Measurements from ENCODE around the gene CELF6.
A peak's percentile ranks its signal among the peaks of the same experiment; 100 is the strongest.

Gene CELF6

GRCh38 chr15:72313448-72313840 lies 6.5 kb downstream of the CELF6 start:
- Histone ChIP-seq H3K79me2 (ENCODE audit: insufficient read depth, low read length) (no peaks in the 10 kb centered on the region), H3K9ac (ENCODE audit: low read depth, low read length, poor library complexity, severe bottlenecking) (no peak overlapping the region), H3K9me2 (replicated peaks; ENCODE audit: low read depth, low read length) (no peaks in the 10 kb centered on the region), H3K4me3 (ENCODE audit: low read length, poor library complexity, severe bottlenecking) (no peak overlapping the region), H2AFZ (ENCODE audit: low read length) (no peak overlapping the region), H3K4me2 (ENCODE audit: low read depth, low read length, poor library complexity, severe bottlenecking) (no peak overlapping the region), H3K4me1 (ENCODE audit: insufficient read depth, low read length, poor library complexity, severe bottlenecking) (no peaks in the 10 kb centered on the region), H3K36me3 (ENCODE audit: insufficient read depth, low read length) (no peaks in the 10 kb centered on the region), H3K27me3 (ENCODE audit: insufficient read depth, low read length, poor library complexity, severe bottlenecking) (no peaks in the 10 kb centered on the region), H3K9me3 (ENCODE audit: insufficient read depth, low read depth, low read length) (no peaks in the 10 kb centered on the region), H4K20me1 (ENCODE audit: insufficient read depth, low read length, poor library complexity, severe bottlenecking) (no peaks in the 10 kb centered on the region), H3F3A (ENCODE audit: low read depth) (no peaks in the 10 kb centered on the region)
- TF ChIP-seq EZH2phosphoT487 (IDR thresholded peaks at IDR 0.05; ENCODE audit: borderline replicate concordance): no peak

DNA sequence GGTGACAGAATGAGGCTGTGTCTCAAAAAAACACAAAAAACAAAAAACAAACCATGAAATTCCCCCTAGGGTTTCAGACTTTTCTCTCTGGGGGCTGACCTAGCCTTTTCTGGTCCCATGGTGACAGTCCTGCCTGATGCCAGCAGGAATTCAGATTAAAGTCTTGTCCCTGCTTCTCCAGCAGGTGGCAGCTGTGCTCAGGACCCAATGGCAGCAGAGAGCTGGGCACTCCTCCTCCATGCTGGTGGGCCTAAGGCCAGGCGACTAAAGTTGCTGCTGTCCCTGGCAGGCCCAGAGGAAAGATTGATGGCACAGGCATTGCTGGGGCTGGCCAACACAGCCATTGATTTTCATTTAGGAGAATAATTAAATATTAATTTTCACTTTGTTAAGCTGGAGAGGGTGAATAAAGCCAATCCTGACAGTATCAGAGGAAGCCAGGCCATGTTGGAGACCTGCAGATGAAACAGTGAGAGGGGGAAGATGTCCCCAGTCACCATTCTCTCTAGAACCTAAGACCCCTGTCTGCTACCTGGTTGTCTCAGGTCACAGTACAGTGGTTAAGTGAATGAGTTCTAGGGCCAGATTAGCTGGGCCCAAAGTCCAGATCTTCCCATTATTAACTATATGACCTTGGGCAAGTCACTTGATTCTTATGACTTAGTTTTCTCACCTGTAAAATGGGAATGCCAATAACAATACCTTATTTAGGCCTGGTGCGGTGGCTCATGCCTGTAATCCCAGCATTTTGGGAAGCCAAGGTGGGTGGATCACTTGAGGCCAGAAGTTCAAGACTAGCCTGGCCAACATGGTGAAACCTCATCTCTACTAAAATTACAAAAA lies 7.1 kb downstream of the CELF6 start:
- Histone ChIP-seq H3K27me3 (ENCODE audit: insufficient read depth, low read length, poor library complexity, severe bottlenecking) (no peaks in the 10 kb centered on the region), H3F3A (ENCODE audit: low read depth) (no peaks in the 10 kb centered on the region), H3K79me2 (ENCODE audit: insufficient read depth, low read length) (no peaks in the 10 kb centered on the region), H4K20me1 (ENCODE audit: insufficient read depth, low read length, poor library complexity, severe bottlenecking) (no peaks in the 10 kb centered on the region), H3K4me1 (ENCODE audit: insufficient read depth, low read length, poor library complexity, severe bottlenecking) (no peaks in the 10 kb centered on the region), H3K9ac (ENCODE audit: low read depth, low read length, poor library complexity, severe bottlenecking) (no peak overlapping the region), H3K4me2 (ENCODE audit: low read depth, low read length, poor library complexity, severe bottlenecking) (no peak overlapping the region), H3K4me3 (ENCODE audit: low read length, poor library complexity, severe bottlenecking) (no peak overlapping the region), H3K36me3 (ENCODE audit: insufficient read depth, low read length) (no peaks in the 10 kb centered on the region), H3K9me2 (replicated peaks; ENCODE audit: low read depth, low read length) (no peaks in the 10 kb centered on the region), H2AFZ (ENCODE audit: low read length) (no peak overlapping the region), H3K9me3 (ENCODE audit: insufficient read depth, low read depth, low read length) (no peaks in the 10 kb centered on the region)
- TF ChIP-seq EZH2phosphoT487 (IDR thresholded peaks at IDR 0.05; ENCODE audit: borderline replicate concordance) (no peak), CTCF (conservative IDR thresholded peaks at IDR 0.05; ENCODE audit: low read length) (peak; percentile 78)

DNA sequence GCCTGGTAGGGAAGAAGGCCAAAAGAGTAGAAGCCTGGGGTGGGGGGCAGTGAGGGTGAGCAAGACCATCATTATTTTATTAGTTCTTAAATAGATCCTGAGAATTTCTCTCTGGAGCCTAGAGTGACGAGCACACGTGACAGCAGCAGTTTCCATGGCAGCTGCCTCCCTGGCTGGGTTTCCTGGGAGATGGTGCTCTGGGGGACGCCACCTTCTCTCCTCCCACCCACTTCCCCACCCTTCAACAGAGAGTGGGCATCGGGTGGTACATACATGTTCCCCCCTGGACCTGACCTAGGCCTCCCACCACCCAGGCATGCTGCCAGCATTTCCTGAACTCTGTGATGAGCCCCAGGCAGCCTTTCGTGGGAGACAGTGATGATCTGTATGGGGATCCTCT lies 12.9 kb downstream of the CELF6 start:
- no peaks in the 10 kb centered on the region for H3K79me2 ChIP-seq (ENCODE audit: insufficient read depth, low read length)
- no peak overlapping the region for H3K9ac ChIP-seq (ENCODE audit: low read depth, low read length, poor library complexity, severe bottlenecking)
- H3K4me2 ChIP-seq (ENCODE audit: low read depth, low read length, poor library complexity, severe bottlenecking): no peak overlapping the region
- no peaks in the 10 kb centered on the region for H3F3A ChIP-seq (ENCODE audit: low read depth)
- no peaks in the 10 kb centered on the region for H4K20me1 ChIP-seq (ENCODE audit: insufficient read depth, low read length, poor library complexity, severe bottlenecking)
- H3K9me3 ChIP-seq (ENCODE audit: insufficient read depth, low read depth, low read length): no peaks in the 10 kb centered on the region
- no peaks in the 10 kb centered on the region for H3K36me3 ChIP-seq (ENCODE audit: insufficient read depth, low read length)
- H3K27me3 ChIP-seq (ENCODE audit: insufficient read depth, low read length, poor library complexity, severe bottlenecking): no peaks in the 10 kb centered on the region
- no peaks in the 10 kb centered on the region for H3K9me2 ChIP-seq (replicated peaks; ENCODE audit: low read depth, low read length)
- H3K4me1 ChIP-seq (ENCODE audit: insufficient read depth, low read length, poor library complexity, severe bottlenecking): no peaks in the 10 kb centered on the region
- no peak overlapping the region for H2AFZ ChIP-seq (ENCODE audit: low read length)
- TF ChIP-seq CTCF (conservative IDR thresholded peaks at IDR 0.05; ENCODE audit: low read length): no peak
- no peak for TF ChIP-seq EZH2phosphoT487 (IDR thresholded peaks at IDR 0.05; ENCODE audit: borderline replicate concordance)
- H3K4me3 ChIP-seq (ENCODE audit: low read length, poor library complexity, severe bottlenecking): no peak overlapping the region
